Heart left ventricle (tissue), 16 donors: ENCODE results near the gene CDK5. TPM values are rescaled to one million over a fixed set of nuclear protein-coding genes. Genes with fewer than 3 reads are reported as not detected.

Experiments
- ATAC-seq, 4 donors: fragments of 200-7000 bp; cut with Tn5 transposase; one replicate each; pipeline ENCODE4 v1.9.1; 2020 to 2022; ENCODE audit warnings: moderate library complexity in 4 of 4, mild to moderate bottlenecking in 3 of 4, moderate number of reproducible peaks in 1 of 4
- DNase-seq, 5 donors: peaks; one replicate each; pipeline ENCODE4 v3.0.0-alpha.2; 2020
- H3K27ac ChIP-seq, 12 donors: fragments of 200-600 bp; sonication (generic) in 4 of 12; one replicate each; pipeline versions ENCODE4 v1.5.0 to v1.8.0; 2016 to 2022; ENCODE audit warnings: mild to moderate bottlenecking in 2 of 12
- H3K27me3 ChIP-seq, 9 donors: fragments of 200-600 bp; sonication (generic) in 2 of 9; one replicate each; pipeline versions ENCODE4 v1.5.1 to v1.8.0; 2016 to 2022; ENCODE audit warnings: mild to moderate bottlenecking in 3 of 9
- H3K36me3 ChIP-seq, 9 donors: fragments of 200-600 bp; sonication (generic) in 2 of 9; one replicate each; pipeline versions ENCODE4 v1.5.0 to v1.8.0; 2018 to 2022; ENCODE audit warnings: mild to moderate bottlenecking in 2 of 9
- H3K4me1 ChIP-seq, 12 donors: fragments of 200-600 bp; sonication (generic) in 4 of 12; one replicate each; pipeline versions ENCODE4 v1.5.0 to v1.8.0; 2016 to 2022; ENCODE audit warnings: mild to moderate bottlenecking in 3 of 12
- H3K4me3 ChIP-seq, 12 donors: fragments of 200-600 bp; sonication (generic) in 4 of 12; one replicate each; pipeline versions ENCODE4 v1.5.0 to v1.8.0; 2017 to 2022; ENCODE audit warnings: mild to moderate bottlenecking in 9 of 12, moderate library complexity in 4 of 12
- H3K9me3 ChIP-seq, 12 donors: fragments of 200-600 bp; sonication (generic) in 4 of 12; one replicate each; pipeline versions ENCODE4 v1.5.0 to v1.8.0; 2016 to 2022; ENCODE audit warnings: mild to moderate bottlenecking in 1 of 12
- POLR2A ChIP-seq, 2 donors: fragments of 450-650 bp; IDR thresholded peaks; one replicate each; pipeline ENCODE4 v1.6.1; 2017; ENCODE audit warnings: antibody characterized with exemption in 2 of 2, mild to moderate bottlenecking in 2 of 2, moderate library complexity in 2 of 2
- WGBS, 4 donors: extraction: QIAGEN DNeasy Blood & Tissue Kit in 2 of 4; methylation state at CpG; one replicate each; pipeline versions ENCODE4 v1.1.5 to v1.1.7; 2013 to 2018; 5-methylcytosine and 5-hydroxymethylcytosine counted together
- intact Hi-C, 10 donors: fragments of 100-400 bp; cut with DNase I; formaldehyde crosslinking; loops; one replicate each; pipeline versions ENCODE4 v1.11.1 to v1.14.2; 2022
- polyA plus RNA-seq, 2 donors: library from polyadenylated mRNA; stranded (reverse); fragments of 200-250 nt; gene quantifications; one replicate each; pipeline ENCODE4 v1.2.3, GENCODE V29; 2013
- total RNA-seq, 9 donors: library from RNA; depleted of rRNA in 2 of 9; stranded (reverse); fragments of >200 nt in 2 of 9; fragmentation: NEBNext Ultra II Directional in 3 of 9; extraction: Animal tissue kit (Norgen Biotek cat#: 25700) in 3 of 9; gene quantifications; one replicate each; pipeline versions ENCODE4 v1.1.0 to v1.2.4, GENCODE V29; 2016 to 2023
- TF ChIP-seq, protein P1 (sequence below), 12 donors: fragments of 200-600 bp; sonication (generic) in 4 of 12; IDR thresholded peaks; one replicate each; pipeline versions ENCODE4 v1.5.0 to v1.8.0; 2018 to 2022; ENCODE audit warnings: antibody characterized with exemption in 12 of 12, mild to moderate bottlenecking in 5 of 12
- donor health status: ischemic (EF 13 %, LVEDD 7.1; RV severe dilation, severe dysfunction).
- donor health status: healthy with polysubstance abuse.
- donor health status: DM: no; HTN: yes; CAD: no.
- donor health status: DM: no; HTN: no; CAD: no.
- donor health status: ischemic (EF 25% LVEDD 6.9; RV normal size, moderate dysfunction).
- donor health status: ischemic (EF 25% LVEDD 5.7; RV mildly dilated, moderate dysfunction).
- donor health status: healthy.
- donor health status: DM: yes; HTN: yes; CAD: no.
- donor health status: ischemic (EF 35%, LVEDD 5.7; RV mildly dilated, moderate dysfunction).
- donor health status: nonischemic (EF 11% LVEDD 7.7; RV severe dilation, severe dysfunction).
- donor health status: DM: yes; HTN: yes; CAD: no.
- donor health status: PGD.
- donor health status: ischemic (EF 29% LVEDD 5.4; RV normal size, mild dysfunction).
- donor health status: nonischemic (EF 23%, LVEDD 6.1; RV moderate dilation, normal function).

Gene CDK5
- total and polyA plus RNA-seq, 11 donors: 5.6 to 13.7 (median 7.6) TPM

GRCh38 chr7:151075978-151076426 lies 18.3 kb upstream of the CDK5 start:
- no peak for ATAC-seq
- no peak for DNase-seq
- Histone ChIP-seq H3K4me3 (no peak overlapping the region), H3K27ac (no peak overlapping the region), H3K36me3 (peaks cover 0 to 64% (median 55%) of the 10 kb centered on the region in 9 donors), H3K27me3 (no peaks in the 10 kb centered on the region), H3K4me1 (peaks cover 6 to 42% (median 29%) of the 10 kb centered on the region in 12 donors), H3K9me3 (no peaks in the 10 kb centered on the region)
- 77 to 83% (median 81%) methylated on average over 22 of the region's 22 CpGs for WGBS, 4 donors
- TF ChIP-seq, protein P1, sequence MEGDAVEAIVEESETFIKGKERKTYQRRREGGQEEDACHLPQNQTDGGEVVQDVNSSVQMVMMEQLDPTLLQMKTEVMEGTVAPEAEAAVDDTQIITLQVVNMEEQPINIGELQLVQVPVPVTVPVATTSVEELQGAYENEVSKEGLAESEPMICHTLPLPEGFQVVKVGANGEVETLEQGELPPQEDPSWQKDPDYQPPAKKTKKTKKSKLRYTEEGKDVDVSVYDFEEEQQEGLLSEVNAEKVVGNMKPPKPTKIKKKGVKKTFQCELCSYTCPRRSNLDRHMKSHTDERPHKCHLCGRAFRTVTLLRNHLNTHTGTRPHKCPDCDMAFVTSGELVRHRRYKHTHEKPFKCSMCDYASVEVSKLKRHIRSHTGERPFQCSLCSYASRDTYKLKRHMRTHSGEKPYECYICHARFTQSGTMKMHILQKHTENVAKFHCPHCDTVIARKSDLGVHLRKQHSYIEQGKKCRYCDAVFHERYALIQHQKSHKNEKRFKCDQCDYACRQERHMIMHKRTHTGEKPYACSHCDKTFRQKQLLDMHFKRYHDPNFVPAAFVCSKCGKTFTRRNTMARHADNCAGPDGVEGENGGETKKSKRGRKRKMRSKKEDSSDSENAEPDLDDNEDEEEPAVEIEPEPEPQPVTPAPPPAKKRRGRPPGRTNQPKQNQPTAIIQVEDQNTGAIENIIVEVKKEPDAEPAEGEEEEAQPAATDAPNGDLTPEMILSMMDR (IDR thresholded peaks at IDR 0.05): no peak
- TF ChIP-seq POLR2A (IDR thresholded peaks at IDR 0.05): no peak
- intact Hi-C loops: no loop called here

DNA sequence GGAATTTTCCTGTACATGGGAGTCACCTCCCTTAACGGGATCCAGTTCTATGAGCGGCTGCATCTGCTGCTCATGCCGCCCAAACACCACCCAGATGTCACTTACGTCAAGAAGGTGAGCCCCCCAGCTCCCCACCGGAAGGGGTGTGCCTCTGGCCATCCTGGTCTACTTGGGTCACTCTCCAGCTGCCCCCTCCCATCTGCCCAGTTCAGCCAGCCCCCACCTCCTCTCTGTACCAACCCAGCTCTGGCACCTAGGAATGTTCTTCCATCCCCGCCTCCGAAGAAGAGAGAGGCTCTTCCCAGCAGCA lies 17.9 kb upstream of the CDK5 start:
- WGBS, 4 donors: 82 to 89% (median 84%) methylated on average over 5 to 7 of the region's 7 CpGs
- no peak for ATAC-seq

GRCh38 chr7:151074817-151075661 lies 17.3 kb upstream of the CDK5 start:
- no peak for ATAC-seq
- H3K9me3 ChIP-seq: no peaks in the 10 kb centered on the region
- H3K4me1 ChIP-seq: peaks cover 6 to 40% (median 27%) of the 10 kb centered on the region in 12 donors
- no peak for DNase-seq
- H3K27ac ChIP-seq: no peak overlapping the region
- peaks cover 0 to 74% (median 65%) of the 10 kb centered on the region in 9 donors for H3K36me3 ChIP-seq
- intact Hi-C loops: no loop called here
- WGBS, 4 donors: 92 to 94% (median 93%) methylated on average over 21 to 26 of the region's 26 CpGs
- no peak for TF ChIP-seq POLR2A (IDR thresholded peaks at IDR 0.05)
- TF ChIP-seq, protein P1 (IDR thresholded peaks at IDR 0.05): no peak
- no peaks in the 10 kb centered on the region for H3K27me3 ChIP-seq
- no peak overlapping the region for H3K4me3 ChIP-seq

More for the DNA sequence above, 17.9 kb upstream of the CDK5 start:
- Histone ChIP-seq H3K9me3 (no peaks in the 10 kb centered on the region), H3K27ac (no peak overlapping the region), H3K36me3 (peaks cover 0 to 68% (median 59%) of the 10 kb centered on the region in 9 donors), H3K27me3 (no peaks in the 10 kb centered on the region), H3K4me1 (peaks cover 6 to 40% (median 27%) of the 10 kb centered on the region in 12 donors), H3K4me3 (no peak overlapping the region)
- DNase-seq: no peak
- TF ChIP-seq, protein P1 (IDR thresholded peaks at IDR 0.05): no peak
- intact Hi-C loops: no loop called here

GRCh38 chr7:151073990-151074389 lies 16.3 kb upstream of the CDK5 start:
- H3K4me3 ChIP-seq: no peak overlapping the region
- TF ChIP-seq POLR2A (IDR thresholded peaks at IDR 0.05): no peak
- TF ChIP-seq, protein P1 (IDR thresholded peaks at IDR 0.05): no peak
- DNase-seq (no peak), ATAC-seq (no peak)
- peaks cover 0 to 84% (median 75%) of the 10 kb centered on the region in 9 donors for H3K36me3 ChIP-seq
- H3K27me3 ChIP-seq: no peaks in the 10 kb centered on the region
- WGBS, 4 donors: 84 to 88% (median 86%) methylated on average over 17 of the region's 17 CpGs
- H3K9me3 ChIP-seq: no peaks in the 10 kb centered on the region
- no peak overlapping the region for H3K27ac ChIP-seq
- intact Hi-C loops: no loop called here
- peaks cover 0 to 29% (median 18%) of the 10 kb centered on the region in 12 donors for H3K4me1 ChIP-seq
